KMS-11 (cell line): ENCODE data around the gene DIP2C.

Experiments
- H2AFZ ChIP-seq: fragments of 200-600 bp; sonication (generic); 2 replicates; pipeline ENCODE4 v1.6.1; 2016; ENCODE audit warnings: antibody characterized with exemption, mixed run types, low read depth
- H3K27ac ChIP-seq: fragments of 200-600 bp; sonication (generic); 2 replicates; pipeline ENCODE4 v1.6.1; 2016; ENCODE audit warnings: mild to moderate bottlenecking, mixed run types
- H3K27me3 ChIP-seq: fragments of 200-600 bp; sonication (generic); 2 replicates; pipeline ENCODE4 v1.6.1; 2017; ENCODE audit warnings: mild to moderate bottlenecking, low read depth, mixed run types, moderate library complexity; ENCODE audit not compliant: insufficient read depth
- H3K36me3 ChIP-seq: fragments of 200-600 bp; sonication (generic); 2 replicates; pipeline ENCODE4 v1.6.1; 2017; ENCODE audit warnings: mild to moderate bottlenecking, mixed run types; ENCODE audit not compliant: insufficient read depth
- H3K4me1 ChIP-seq: fragments of 200-600 bp; sonication (generic); 2 replicates; pipeline ENCODE4 v1.6.1; 2016; ENCODE audit warnings: mild to moderate bottlenecking, low read depth, mixed run types; ENCODE audit not compliant: poor library complexity, severe bottlenecking
- H3K4me2 ChIP-seq: fragments of 200-600 bp; sonication (generic); 2 replicates; pipeline ENCODE4 v1.7.0; 2016; ENCODE audit warnings: mild to moderate bottlenecking, mixed run types
- H3K4me3 ChIP-seq: fragments of 200-600 bp; sonication (generic); IDR thresholded peaks from 2 replicates; pipeline ENCODE4 v1.6.1; 2017; ENCODE audit warnings: low read depth, low read length, mixed read lengths; ENCODE audit not compliant: insufficient read depth
- H3K79me2 ChIP-seq: fragments of 200-600 bp; sonication (generic); 2 replicates; pipeline ENCODE4 v1.6.1; 2016; ENCODE audit warnings: low read depth, mixed run types; ENCODE audit not compliant: insufficient read depth
- H3K9ac ChIP-seq: fragments of 200-600 bp; sonication (generic); 2 replicates; pipeline ENCODE4 v1.6.1; 2016; ENCODE audit warnings: mild to moderate bottlenecking, mixed run types
- H4K20me1 ChIP-seq: fragments of 200-600 bp; sonication (generic); 2 replicates; pipeline ENCODE4 v1.6.1; 2016; ENCODE audit warnings: mild to moderate bottlenecking, mixed run types; ENCODE audit not compliant: insufficient read depth
- TF ChIP-seq, protein P1 (sequence below): fragments of 200-600 bp; sonication (generic); conservative IDR thresholded peaks from 2 replicates; pipeline ENCODE4 v1.6.1; 2017; ENCODE audit warnings: low read depth, mild to moderate bottlenecking, antibody characterized with exemption, low read length, moderate library complexity, mixed read lengths

DIP2C gene

DNA sequence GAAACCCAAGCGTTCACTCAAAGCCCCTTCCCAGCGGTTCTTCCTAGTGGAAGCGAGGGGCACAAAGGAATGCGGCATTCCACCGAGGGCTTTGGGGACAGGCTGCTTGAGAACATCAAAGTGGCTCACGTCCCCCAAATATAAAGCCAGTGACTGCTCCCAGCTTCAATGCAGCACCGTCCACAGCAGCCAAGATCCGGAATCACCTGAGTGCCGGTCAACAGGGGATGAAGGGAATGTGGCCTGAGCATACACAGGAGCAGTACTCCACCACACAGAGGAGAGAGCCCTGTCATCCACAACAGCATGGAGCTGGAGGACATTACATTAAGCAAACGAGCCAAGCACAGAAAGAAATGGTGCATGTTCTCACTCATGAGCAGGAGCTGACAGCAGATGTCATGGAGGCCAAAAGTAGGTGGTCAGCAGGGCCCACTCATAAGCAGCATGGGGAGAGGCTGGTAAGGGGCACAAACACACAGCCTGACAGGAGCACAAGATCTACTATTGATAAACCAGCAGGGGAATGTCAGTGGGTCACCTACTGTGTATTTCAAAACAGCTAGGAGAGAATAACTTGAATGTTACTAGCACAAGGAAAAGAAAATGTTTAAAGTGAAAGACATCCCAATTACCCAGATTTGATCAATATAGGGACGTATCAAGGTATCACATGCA lies 79.5 kb downstream of the DIP2C start:
- Histone ChIP-seq H3K4me1 (peaks cover 8% of the 10 kb centered on the region), H3K79me2 (peaks cover 48% of the 10 kb centered on the region; the same call in 1 of the 2 replicates), H4K20me1 (peaks cover 5% of the 10 kb centered on the region; the same call in 1 of the 2 replicates), H2AFZ (no peak overlapping the region), H3K36me3 (no peaks in the 10 kb centered on the region), H3K4me2 (no peak overlapping the region), H3K27me3 (no peaks in the 10 kb centered on the region), H3K4me3 (no peak overlapping the region), H3K9ac (no peak overlapping the region), H3K27ac (no peak overlapping the region)
- TF ChIP-seq, protein P1, sequence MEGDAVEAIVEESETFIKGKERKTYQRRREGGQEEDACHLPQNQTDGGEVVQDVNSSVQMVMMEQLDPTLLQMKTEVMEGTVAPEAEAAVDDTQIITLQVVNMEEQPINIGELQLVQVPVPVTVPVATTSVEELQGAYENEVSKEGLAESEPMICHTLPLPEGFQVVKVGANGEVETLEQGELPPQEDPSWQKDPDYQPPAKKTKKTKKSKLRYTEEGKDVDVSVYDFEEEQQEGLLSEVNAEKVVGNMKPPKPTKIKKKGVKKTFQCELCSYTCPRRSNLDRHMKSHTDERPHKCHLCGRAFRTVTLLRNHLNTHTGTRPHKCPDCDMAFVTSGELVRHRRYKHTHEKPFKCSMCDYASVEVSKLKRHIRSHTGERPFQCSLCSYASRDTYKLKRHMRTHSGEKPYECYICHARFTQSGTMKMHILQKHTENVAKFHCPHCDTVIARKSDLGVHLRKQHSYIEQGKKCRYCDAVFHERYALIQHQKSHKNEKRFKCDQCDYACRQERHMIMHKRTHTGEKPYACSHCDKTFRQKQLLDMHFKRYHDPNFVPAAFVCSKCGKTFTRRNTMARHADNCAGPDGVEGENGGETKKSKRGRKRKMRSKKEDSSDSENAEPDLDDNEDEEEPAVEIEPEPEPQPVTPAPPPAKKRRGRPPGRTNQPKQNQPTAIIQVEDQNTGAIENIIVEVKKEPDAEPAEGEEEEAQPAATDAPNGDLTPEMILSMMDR, result no peak

DNA sequence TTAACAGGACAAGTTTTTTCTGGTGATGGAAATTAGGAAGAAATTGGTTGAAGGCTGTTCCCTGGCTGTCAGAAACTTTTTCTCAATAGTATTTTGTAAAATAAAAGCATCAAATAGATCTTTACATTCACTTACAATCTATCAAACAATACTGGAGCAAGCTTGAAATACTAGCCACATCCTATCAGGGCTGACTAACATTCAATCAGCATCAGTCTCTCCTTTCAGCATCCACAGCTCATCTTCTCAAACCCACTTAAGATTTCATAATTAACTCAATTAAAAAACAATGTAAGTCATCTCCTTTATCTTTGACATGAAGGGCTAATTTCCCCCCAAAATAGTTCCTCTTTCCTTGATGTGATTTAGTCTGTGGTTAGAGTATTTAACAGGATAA lies 80.2 kb downstream of the DIP2C start:
- H3K4me1 ChIP-seq, result peaks cover 8% of the 10 kb centered on the region
- no peak overlapping the region for H3K4me3 ChIP-seq
- H2AFZ ChIP-seq, result no peak overlapping the region
- H3K36me3 ChIP-seq, result no peaks in the 10 kb centered on the region
- H3K4me2 ChIP-seq, result no peak overlapping the region; the same call in 1 of the 2 replicates
- peaks cover 5% of the 10 kb centered on the region; the same call in 1 of the 2 replicates for H4K20me1 ChIP-seq
- H3K9ac ChIP-seq, result no peak overlapping the region
- H3K79me2 ChIP-seq, result peaks cover 49% of the 10 kb centered on the region; the same call in 1 of the 2 replicates
- TF ChIP-seq, protein P1, result no peak
- no peak overlapping the region; the same call in 1 of the 2 replicates for H3K27ac ChIP-seq
- H3K27me3 ChIP-seq, result no peaks in the 10 kb centered on the region

DNA sequence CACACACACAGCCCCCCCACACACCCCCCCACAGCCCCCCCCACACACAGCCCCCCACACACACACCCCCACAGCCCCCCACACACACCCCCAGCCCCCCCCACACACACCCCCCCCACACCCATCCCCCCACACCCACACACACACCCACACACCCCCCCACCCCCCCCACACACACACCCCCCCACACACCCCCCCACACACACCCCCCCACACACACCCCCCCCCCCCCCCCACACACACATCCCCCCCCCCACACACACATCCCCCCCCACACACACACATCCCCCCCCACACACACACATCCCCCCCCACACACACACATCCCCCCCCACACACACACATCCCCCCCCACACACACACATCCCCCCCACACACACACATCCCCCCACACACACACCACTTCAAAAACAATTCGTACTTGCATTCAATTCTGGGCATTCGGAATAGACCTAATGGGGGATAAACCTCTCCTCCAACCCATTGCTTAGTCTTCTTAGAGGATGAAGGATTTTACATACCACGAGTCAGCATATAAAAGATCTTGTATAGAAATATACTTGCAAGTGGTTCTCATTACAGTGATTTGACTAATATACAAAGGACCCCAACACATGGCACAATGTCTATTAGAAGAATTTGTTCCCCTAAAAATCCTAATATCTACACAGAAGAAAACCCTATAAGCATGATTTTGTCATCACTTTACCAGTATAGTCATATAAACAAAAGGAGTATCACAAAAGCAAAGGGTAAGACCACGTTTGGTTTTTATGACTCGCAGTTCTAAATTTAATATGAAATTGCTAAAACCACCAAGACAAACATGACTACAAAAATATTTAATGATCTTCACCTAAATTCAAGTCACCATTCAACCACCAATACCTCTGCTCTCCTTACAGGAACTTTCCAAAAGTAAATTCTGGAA lies 80.9 kb downstream of the DIP2C start:
- no peak overlapping the region; the same call in 1 of the 2 replicates for H3K4me2 ChIP-seq
- H3K27me3 ChIP-seq, result no peaks in the 10 kb centered on the region
- H3K9ac ChIP-seq, result no peak overlapping the region
- no peaks in the 10 kb centered on the region for H3K36me3 ChIP-seq
- peaks cover 8% of the 10 kb centered on the region for H3K4me1 ChIP-seq
- peaks cover 53% of the 10 kb centered on the region; the same call in 1 of the 2 replicates for H3K79me2 ChIP-seq
- no peak overlapping the region; the same call in 1 of the 2 replicates for H3K27ac ChIP-seq
- no peak overlapping the region for H3K4me3 ChIP-seq
- peaks cover 5% of the 10 kb centered on the region; the same call in 1 of the 2 replicates for H4K20me1 ChIP-seq
- TF ChIP-seq, protein P1, result no peak
- no peak overlapping the region for H2AFZ ChIP-seq

DNA sequence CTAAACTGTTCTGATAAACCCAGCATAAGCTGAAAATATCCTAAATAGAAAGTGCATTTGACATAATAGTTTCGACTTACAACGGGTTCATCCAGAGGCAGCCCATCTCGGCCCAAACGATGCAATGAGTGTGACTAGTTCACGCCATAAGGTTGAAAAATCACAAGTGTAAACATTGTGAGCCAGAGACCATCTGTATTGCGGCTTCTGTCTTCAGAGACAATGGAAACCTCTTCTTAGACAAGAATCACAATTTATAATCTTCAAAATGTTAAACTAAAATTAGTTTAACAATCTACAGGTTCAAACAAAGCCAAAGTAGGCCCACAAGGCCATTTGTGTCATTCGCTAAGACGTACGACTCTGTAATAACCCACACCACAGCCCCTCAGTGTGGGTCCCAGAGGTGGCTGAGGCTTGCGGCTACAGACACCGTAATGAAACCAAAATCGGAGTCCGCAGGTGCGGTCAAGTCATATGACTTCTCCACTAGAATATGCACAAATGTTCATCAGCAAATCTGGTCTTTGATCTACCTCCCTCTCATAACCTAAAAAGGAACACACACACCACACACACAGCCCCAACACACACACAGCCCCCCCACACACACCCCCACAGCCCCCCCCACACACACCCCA lies 81.8 kb downstream of the DIP2C start:
- Histone ChIP-seq H3K4me2 (no peak overlapping the region), H3K79me2 (peaks cover 46% of the 10 kb centered on the region; the same call in 1 of the 2 replicates)

More for the DNA sequence above, 81.8 kb downstream of the DIP2C start:
- no peaks in the 10 kb centered on the region for H3K27me3 ChIP-seq
- peaks cover 9% of the 10 kb centered on the region; the same call in 1 of the 2 replicates for H4K20me1 ChIP-seq
- H3K27ac ChIP-seq, result no peak overlapping the region
- no peak overlapping the region for H3K9ac ChIP-seq
- peaks cover 8% of the 10 kb centered on the region for H3K4me1 ChIP-seq
- TF ChIP-seq, protein P1, result no peak
- no peak overlapping the region for H3K4me3 ChIP-seq
- H2AFZ ChIP-seq, result no peak overlapping the region
- H3K36me3 ChIP-seq, result no peaks in the 10 kb centered on the region
